WTC11 (cell line): ENCODE data around the gene HSF2BP.

Source experiments
- ATF2 ChIP-seq: sonication (generic); formaldehyde crosslinking; IDR thresholded peaks from 2 replicates; pipeline ENCODE4 v1.8.1; 2022; ENCODE audit warnings: low read depth, missing genetic modification reagents, borderline replicate concordance
- CTCF ChIP-seq: fragments of 200-600 bp; IDR thresholded peaks from 2 replicates; pipeline ENCODE4 v1.8.0; 2022; ENCODE audit warnings: antibody characterized with exemption
- ESRRA ChIP-seq: sonication (generic); formaldehyde crosslinking; IDR thresholded peaks from 2 replicates; pipeline ENCODE4 v1.8.1; 2022; ENCODE audit warnings: mild to moderate bottlenecking, missing genetic modification reagents, borderline replicate concordance
- NR3C1 ChIP-seq: sonication (generic); formaldehyde crosslinking; conservative IDR thresholded peaks from 2 replicates; pipeline ENCODE4 v1.8.1; 2023; ENCODE audit warnings: low read depth, mild to moderate bottlenecking, missing genetic modification reagents
- PRDM15 ChIP-seq: sonication (generic); formaldehyde crosslinking; IDR thresholded peaks from 2 replicates; pipeline ENCODE4 v1.8.0; 2022; ENCODE audit warnings: missing genetic modification reagents
- TEAD4 ChIP-seq: sonication (generic); formaldehyde crosslinking; IDR thresholded peaks from 2 replicates; pipeline ENCODE4 v1.8.0; 2022; ENCODE audit warnings: mild to moderate bottlenecking, missing genetic modification reagents
- USF2 ChIP-seq: sonication (generic); formaldehyde crosslinking; IDR thresholded peaks from 2 replicates; pipeline ENCODE4 v1.8.1; 2023; ENCODE audit warnings: mild to moderate bottlenecking, missing genetic modification reagents, moderate library complexity
- ZMAT4 ChIP-seq: fragments of 250-450 bp; sonication (Bioruptor Pico); IDR thresholded peaks from 2 replicates; pipeline ENCODE4 v1.9.0; 2021; ENCODE audit warnings: mild to moderate bottlenecking
- ZNF232 ChIP-seq: sonication (generic); formaldehyde crosslinking; IDR thresholded peaks from 2 replicates; pipeline ENCODE4 v1.8.0; 2022; ENCODE audit warnings: mild to moderate bottlenecking, missing genetic modification reagents
- ZNF263 ChIP-seq: sonication (generic); formaldehyde crosslinking; IDR thresholded peaks from 2 replicates; pipeline ENCODE4 v1.8.1; 2022; ENCODE audit warnings: low read depth, mild to moderate bottlenecking, moderate library complexity, missing genetic modification reagents
- TF ChIP-seq, protein P1 (sequence below): sonication (generic); formaldehyde crosslinking; IDR thresholded peaks from 2 replicates; pipeline ENCODE4 v1.8.1; 2023; ENCODE audit warnings: mild to moderate bottlenecking, missing genetic modification reagents
- TF ChIP-seq, protein P2 (sequence below): sonication (generic); formaldehyde crosslinking; IDR thresholded peaks from 2 replicates; pipeline ENCODE4 v1.8.0; 2023; ENCODE audit warnings: mild to moderate bottlenecking, missing genetic modification reagents
- TF ChIP-seq, protein P3 (sequence below): sonication (generic); formaldehyde crosslinking; IDR thresholded peaks from 2 replicates; pipeline ENCODE4 v1.8.0; 2022; ENCODE audit warnings: mild to moderate bottlenecking, missing genetic modification reagents

DNA sequence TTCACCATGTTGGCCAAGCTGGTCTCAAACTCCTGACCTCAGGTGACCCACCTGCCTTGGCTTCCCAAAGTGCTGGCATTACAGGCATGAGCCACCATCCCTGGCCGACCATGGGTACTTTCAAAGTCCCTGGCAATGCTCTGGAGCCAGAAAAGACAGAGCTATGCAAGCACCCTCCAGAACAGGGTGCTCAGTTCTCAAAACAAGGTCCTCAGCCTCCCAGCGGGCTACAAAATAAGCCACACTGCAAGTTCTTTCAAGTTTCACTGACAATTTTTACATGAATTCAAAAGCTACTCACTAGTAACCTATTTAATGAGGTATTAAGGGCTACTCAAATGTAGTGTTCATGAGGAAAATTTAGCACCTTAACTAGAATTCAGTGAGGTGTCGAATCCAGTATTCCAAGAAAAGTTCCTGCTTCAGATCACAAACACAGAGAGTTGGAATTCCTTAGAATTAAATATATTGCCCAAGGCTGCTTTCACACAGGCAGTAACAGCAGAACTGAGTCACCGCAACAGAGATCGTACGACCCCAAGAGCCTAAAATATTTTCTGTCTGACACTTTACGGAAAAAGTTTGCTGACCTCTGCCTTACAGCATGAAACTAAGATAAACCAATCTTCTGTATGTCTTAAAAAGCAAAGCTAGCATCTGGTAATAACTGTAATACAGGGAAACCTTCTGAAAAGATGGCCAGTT, 60.7 kb downstream of the HSF2BP start:
- TF ChIP-seq ATF2 (CRISPR knock-in tag) (no peak), TEAD4 (CRISPR knock-in tag) (no peak), ZNF263 (no peak), CTCF (no peak), USF2 (CRISPR knock-in tag) (no peak), ZMAT4 (CRISPR knock-in tag) (no peak), NR3C1 (no peak), ESRRA (CRISPR knock-in tag) (no peak), ZNF232 (CRISPR knock-in tag) (no peak), PRDM15 (CRISPR knock-in tag) (no peak)
- TF ChIP-seq, protein P1, sequence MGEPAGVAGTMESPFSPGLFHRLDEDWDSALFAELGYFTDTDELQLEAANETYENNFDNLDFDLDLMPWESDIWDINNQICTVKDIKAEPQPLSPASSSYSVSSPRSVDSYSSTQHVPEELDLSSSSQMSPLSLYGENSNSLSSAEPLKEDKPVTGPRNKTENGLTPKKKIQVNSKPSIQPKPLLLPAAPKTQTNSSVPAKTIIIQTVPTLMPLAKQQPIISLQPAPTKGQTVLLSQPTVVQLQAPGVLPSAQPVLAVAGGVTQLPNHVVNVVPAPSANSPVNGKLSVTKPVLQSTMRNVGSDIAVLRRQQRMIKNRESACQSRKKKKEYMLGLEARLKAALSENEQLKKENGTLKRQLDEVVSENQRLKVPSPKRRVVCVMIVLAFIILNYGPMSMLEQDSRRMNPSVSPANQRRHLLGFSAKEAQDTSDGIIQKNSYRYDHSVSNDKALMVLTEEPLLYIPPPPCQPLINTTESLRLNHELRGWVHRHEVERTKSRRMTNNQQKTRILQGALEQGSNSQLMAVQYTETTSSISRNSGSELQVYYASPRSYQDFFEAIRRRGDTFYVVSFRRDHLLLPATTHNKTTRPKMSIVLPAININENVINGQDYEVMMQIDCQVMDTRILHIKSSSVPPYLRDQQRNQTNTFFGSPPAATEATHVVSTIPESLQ: no peak
- TF ChIP-seq, protein P2, sequence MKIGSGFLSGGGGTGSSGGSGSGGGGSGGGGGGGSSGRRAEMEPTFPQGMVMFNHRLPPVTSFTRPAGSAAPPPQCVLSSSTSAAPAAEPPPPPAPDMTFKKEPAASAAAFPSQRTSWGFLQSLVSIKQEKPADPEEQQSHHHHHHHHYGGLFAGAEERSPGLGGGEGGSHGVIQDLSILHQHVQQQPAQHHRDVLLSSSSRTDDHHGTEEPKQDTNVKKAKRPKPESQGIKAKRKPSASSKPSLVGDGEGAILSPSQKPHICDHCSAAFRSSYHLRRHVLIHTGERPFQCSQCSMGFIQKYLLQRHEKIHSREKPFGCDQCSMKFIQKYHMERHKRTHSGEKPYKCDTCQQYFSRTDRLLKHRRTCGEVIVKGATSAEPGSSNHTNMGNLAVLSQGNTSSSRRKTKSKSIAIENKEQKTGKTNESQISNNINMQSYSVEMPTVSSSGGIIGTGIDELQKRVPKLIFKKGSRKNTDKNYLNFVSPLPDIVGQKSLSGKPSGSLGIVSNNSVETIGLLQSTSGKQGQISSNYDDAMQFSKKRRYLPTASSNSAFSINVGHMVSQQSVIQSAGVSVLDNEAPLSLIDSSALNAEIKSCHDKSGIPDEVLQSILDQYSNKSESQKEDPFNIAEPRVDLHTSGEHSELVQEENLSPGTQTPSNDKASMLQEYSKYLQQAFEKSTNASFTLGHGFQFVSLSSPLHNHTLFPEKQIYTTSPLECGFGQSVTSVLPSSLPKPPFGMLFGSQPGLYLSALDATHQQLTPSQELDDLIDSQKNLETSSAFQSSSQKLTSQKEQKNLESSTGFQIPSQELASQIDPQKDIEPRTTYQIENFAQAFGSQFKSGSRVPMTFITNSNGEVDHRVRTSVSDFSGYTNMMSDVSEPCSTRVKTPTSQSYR: no peak
- TF ChIP-seq, protein P3, sequence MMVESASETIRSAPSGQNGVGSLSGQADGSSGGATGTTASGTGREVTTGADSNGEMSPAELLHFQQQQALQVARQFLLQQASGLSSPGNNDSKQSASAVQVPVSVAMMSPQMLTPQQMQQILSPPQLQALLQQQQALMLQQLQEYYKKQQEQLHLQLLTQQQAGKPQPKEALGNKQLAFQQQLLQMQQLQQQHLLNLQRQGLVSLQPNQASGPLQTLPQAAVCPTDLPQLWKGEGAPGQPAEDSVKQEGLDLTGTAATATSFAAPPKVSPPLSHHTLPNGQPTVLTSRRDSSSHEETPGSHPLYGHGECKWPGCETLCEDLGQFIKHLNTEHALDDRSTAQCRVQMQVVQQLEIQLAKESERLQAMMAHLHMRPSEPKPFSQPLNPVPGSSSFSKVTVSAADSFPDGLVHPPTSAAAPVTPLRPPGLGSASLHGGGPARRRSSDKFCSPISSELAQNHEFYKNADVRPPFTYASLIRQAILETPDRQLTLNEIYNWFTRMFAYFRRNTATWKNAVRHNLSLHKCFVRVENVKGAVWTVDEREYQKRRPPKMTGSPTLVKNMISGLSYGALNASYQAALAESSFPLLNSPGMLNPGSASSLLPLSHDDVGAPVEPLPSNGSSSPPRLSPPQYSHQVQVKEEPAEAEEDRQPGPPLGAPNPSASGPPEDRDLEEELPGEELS (CRISPR knock-in tag): no peak
